CD4-positive, alpha-beta T cell treated with Interleukin-4 for 1 hour (primary cell): ENCODE measurements around the gene ITPR3.

Source experiments
- DNase-seq, 2 donors: peaks; one replicate each; pipeline ENCODE4 v3.0.0-alpha.2; 2020 to 2022

Gene ITPR3

GRCh38 chr6:33723371-33724085 is 102.4 kb downstream of the ITPR3 start:
- DNase-seq = no peak

- DNase-seq = no peak
These were observed 103.2 kb downstream of the ITPR3 start for GRCh38 chr6:33724102-33725023.

GRCh38 chr6:33725222-33725621 is 104.1 kb downstream of the ITPR3 start:
- DNase-seq = no peak

- no peak for DNase-seq
These were observed 105.0 kb downstream of the ITPR3 start for GRCh38 chr6:33725891-33726673.

- DNase-seq = no peak
These were observed 105.6 kb downstream of the ITPR3 start for GRCh38 chr6:33726696-33727095.

GRCh38 chr6:33727126-33727525 is 106.0 kb downstream of the ITPR3 start:
- DNase-seq = no peak

- no peak for DNase-seq
These were observed 106.8 kb downstream of the ITPR3 start for GRCh38 chr6:33727932-33728331.

GRCh38 chr6:33728438-33728837 is 107.3 kb downstream of the ITPR3 start:
- DNase-seq = no peak

GRCh38 chr6:33729059-33729458 is 107.9 kb downstream of the ITPR3 start:
- no peak for DNase-seq

- no peak for DNase-seq
These were observed 109.5 kb downstream of the ITPR3 start for GRCh38 chr6:33730611-33731010.

- no peak for DNase-seq
These were observed 109.9 kb downstream of the ITPR3 start for GRCh38 chr6:33731035-33731434.

- DNase-seq = no peak
These were observed 110.7 kb downstream of the ITPR3 start for GRCh38 chr6:33731751-33732282.

- DNase-seq = no peak
These were observed 111.3 kb downstream of the ITPR3 start for GRCh38 chr6:33732385-33732784.

- DNase-seq = no peak
These were observed 111.9 kb downstream of the ITPR3 start for GRCh38 chr6:33732817-33733708.

GRCh38 chr6:33733709-33734007 is 112.5 kb downstream of the ITPR3 start:
- no peak for DNase-seq

GRCh38 chr6:33735216-33735615 is 114.1 kb downstream of the ITPR3 start:
- no peak for DNase-seq

GRCh38 chr6:33737267-33738026 is 116.3 kb downstream of the ITPR3 start:
- DNase-seq = no peak

- no peak for DNase-seq
These were observed 117.0 kb downstream of the ITPR3 start for GRCh38 chr6:33738153-33738552.

GRCh38 chr6:33738879-33739278 is 117.8 kb downstream of the ITPR3 start:
- DNase-seq = no peak

- DNase-seq = no peak
These were observed 118.4 kb downstream of the ITPR3 start for GRCh38 chr6:33739571-33739970.

GRCh38 chr6:33740204-33740608 is 119.1 kb downstream of the ITPR3 start:
- DNase-seq = no peak
